HCT116 (cell line): ENCODE data around the gene C15orf62. TPM values are rescaled to one million over a fixed set of nuclear protein-coding genes. Genes with fewer than 3 reads are reported as not detected.

Experiments used
- CBX3 ChIP-seq: IDR thresholded peaks from 2 replicates; pipeline ENCODE4 v1.6.1; 2012; ENCODE audit warnings: low read depth
- ELF1 ChIP-seq: IDR thresholded peaks from 2 replicates; pipeline ENCODE4 v1.6.1; 2012; ENCODE audit warnings: low read depth, borderline replicate concordance
- EZH2 ChIP-seq: fragments of 200-600 bp; sonication (generic); IDR thresholded peaks from 2 replicates; pipeline ENCODE4 v1.6.1; 2017; ENCODE audit warnings: antibody characterized with exemption, mixed run types
- FOSL1 ChIP-seq: IDR thresholded peaks from 2 replicates; pipeline ENCODE4 v1.6.1; 2012; ENCODE audit warnings: low read depth
- JUND ChIP-seq: IDR thresholded peaks from 2 replicates; pipeline ENCODE4 v1.6.1; 2012
- MAX ChIP-seq: IDR thresholded peaks from 2 replicates; pipeline ENCODE4 v1.6.1; 2012
- REST ChIP-seq: IDR thresholded peaks from 2 replicates; pipeline ENCODE4 v1.6.1; 2012; ENCODE audit warnings: low read depth
- SIN3A ChIP-seq: IDR thresholded peaks from 2 replicates; pipeline ENCODE4 v1.6.1; 2012; ENCODE audit warnings: low read depth
- SRF ChIP-seq: IDR thresholded peaks from 2 replicates; pipeline ENCODE4 v1.6.1; 2012; ENCODE audit warnings: low read depth
- TCF7L2 ChIP-seq: IDR thresholded peaks from 2 replicates; pipeline ENCODE4 v1.7.0; 2011; ENCODE audit warnings: borderline replicate concordance, inconsistent platforms; ENCODE audit not compliant: insufficient read depth, insufficient read length; ENCODE audit errors: extremely low read depth
- ZNF274 ChIP-seq: fragments of 200-500 bp; sonication (Bioruptor generic); IDR thresholded peaks from 2 replicates; pipeline ENCODE4 v1.6.1; 2014; ENCODE audit warnings: mild to moderate bottlenecking, low read depth, low read length, inconsistent platforms
- total RNA-seq: library from RNA; stranded (reverse); gene quantifications from one replicate; pipeline ENCODE4 v1.2.1, GENCODE V29; 2021; ENCODE audit not compliant: unreplicated experiment

The C15orf62 gene
- total RNA-seq, 1 experiment from 2014 or later = 0.10 TPM

GRCh38 chr15:40807028-40807887 is 37.5 kb downstream of the C15orf62 start, which contains the start of the genes DNAJC17 and ZFYVE19 (continued):
- peak; percentile 57; the same call in 1 of the 2 replicates for TF ChIP-seq SIN3A
- no peak for TF ChIP-seq TCF7L2
- no peak for TF ChIP-seq CBX3
- no peak for TF ChIP-seq ZNF274
- peak; percentile 70 for TF ChIP-seq ELF1
- no peak for TF ChIP-seq JUND
- TF ChIP-seq REST = no peak
- TF ChIP-seq MAX = peak; percentile 34; the same call in 1 of the 2 replicates
- no peak for TF ChIP-seq EZH2
- no peak for TF ChIP-seq SRF
- no peak for TF ChIP-seq FOSL1
